GM18951 (cell line): ENCODE data around the gene TOMM6.

ENCODE experiments used
- POLR2A ChIP-seq: IDR thresholded peaks from 4 replicates; pipeline ENCODE4 v1.6.1; 2011; ENCODE audit warnings: mild to moderate bottlenecking; ENCODE audit not compliant: insufficient read length, insufficient read depth; ENCODE audit errors: extremely low read depth
- in situ Hi-C: fragments of 300-500 bp; cut with MboI; formaldehyde crosslinking; loops from one replicate; pipeline ENCODE4 v1.12.0; 2022; ENCODE audit warnings: low sequenced_read_pairs, mixed read lengths, inconsistent platforms; ENCODE audit not compliant: unreplicated experiment

TOMM6 gene

GRCh38 chr6:41770381-41771057 lies 17.0 kb upstream of the TOMM6 start:
- in situ Hi-C loops: no loop called here
- no peak for TF ChIP-seq POLR2A

DNA sequence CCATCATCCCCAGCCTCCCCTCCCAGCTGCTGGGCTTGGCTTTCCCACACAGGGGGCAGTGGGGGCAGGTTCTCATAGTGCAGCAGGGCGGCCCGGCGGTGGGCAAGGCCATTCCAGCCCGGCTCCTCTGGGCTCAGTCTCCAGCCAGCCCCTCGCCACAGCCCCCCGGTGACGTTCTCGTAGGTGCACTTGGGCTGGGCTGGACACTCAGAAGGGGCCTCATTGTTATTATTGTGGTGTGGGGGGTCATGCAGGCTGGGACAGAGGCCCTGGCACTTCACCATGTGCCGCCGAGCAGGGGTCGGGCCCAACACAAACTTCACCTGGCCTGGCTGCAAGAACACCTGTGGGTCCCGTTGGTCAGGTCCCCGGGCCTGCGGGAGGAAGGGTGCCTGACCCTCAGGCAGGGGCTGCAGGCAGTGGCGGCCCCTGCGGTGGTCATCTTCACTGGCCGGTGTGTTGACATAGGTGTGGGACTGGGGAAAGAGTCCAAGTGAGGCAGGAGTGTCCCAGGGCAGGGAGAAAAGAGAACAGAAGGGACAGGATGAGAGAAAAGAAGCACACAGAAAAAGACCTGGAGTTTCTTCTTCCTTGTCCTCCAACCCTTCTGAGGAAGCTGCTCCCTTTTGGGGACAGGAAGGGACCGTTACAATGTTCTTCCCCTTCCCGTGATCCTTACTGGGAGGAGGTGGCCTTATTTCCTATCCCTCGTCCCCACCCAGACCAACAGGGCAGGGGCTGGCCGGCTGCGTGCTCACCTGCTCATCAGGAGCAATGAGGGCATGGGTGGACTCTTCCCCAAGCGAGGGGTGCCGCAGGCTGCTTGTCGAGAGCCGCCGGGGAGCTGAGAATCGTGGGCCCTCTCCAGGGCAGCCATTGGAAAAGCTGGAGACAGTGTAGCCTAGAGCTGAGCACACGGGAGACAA lies 16.2 kb upstream of the TOMM6 start:
- in situ Hi-C loops: no loop called here

DNA sequence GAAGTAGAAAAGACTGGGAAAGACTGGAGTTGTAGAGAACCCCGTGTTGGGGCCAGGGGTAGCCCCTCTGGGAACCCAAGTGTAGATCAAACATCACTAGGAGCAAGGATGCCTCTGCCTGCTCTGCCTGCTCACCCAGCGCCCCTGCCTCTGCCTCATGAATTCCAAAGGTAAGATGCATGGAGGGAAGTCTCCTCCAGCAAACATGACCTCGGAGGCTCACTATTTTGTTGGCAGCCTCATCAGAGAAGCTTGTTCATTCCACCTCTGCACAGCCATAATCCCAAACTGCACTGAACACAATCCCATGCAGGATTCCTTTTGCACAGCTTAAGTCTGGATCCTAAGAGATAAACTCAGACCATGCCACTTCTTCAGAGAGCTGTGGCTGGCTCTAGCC lies 12.7 kb upstream of the TOMM6 start:
- no peak for TF ChIP-seq POLR2A
- in situ Hi-C loops: no loop called here

More for the DNA sequence above, 16.2 kb upstream of the TOMM6 start:
- TF ChIP-seq POLR2A: no peak

DNA sequence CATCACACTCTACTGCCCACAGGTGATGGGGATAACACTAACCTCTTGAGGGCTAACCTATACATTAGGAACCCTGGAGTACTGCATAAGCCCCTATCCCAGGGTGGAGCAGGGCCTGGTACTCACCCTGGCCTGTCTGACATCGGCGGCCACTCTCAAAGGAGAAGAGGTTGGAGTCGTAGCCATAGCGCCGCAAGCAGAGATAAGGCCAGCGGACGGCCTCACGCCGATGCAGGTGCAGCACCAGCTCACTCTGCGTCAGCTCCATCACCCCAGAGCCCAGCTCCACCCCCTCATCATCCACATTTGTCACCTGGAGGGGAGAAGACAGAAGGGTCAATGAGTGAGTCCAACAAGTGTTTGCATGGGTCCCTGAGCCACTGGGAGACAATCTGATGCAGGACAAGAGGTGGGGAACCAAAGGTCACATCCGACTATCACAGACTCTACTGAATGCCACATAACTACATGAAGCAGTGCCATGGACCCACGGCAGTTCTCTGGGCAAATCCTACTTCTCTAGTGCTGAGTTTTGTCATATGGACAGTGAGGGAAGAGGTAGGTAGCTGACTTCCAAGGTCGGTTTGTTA lies 12.1 kb upstream of the TOMM6 start:
- no peak for TF ChIP-seq POLR2A
- in situ Hi-C loops: no loop called here

DNA sequence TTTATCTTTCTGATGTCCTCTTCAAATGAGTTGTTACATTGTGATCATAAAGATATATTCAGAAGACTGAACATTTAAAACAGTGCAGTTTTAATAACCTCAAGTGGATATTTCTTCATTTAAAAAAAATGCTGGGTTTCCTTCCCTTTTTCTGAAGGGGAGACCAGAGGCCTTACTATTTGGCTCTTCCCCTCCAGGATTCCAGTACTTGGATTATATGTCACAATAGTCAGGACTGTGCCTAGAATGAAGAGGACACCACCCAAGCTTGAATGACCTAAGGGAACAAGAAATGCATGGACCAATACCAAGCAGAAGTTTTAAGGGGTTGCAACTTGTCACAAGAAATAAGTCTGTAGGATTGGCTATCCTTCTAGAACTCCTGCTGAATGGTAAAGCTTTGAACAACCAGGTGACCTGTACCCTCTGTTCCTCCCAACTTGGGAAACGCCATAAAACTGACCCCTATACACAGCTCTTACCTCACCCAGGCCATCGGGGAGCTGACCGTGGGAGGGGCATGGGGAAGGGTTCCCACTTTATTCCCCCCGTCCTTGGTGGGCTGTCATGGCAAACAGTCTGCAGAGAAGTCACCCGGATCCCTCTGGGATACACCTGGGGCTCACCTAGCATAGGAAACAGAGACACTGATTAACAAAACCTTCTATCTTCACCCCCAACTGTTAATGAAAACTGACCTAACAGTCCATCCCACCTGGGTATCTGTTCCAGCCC lies 9.8 kb upstream of the TOMM6 start:
- no peak for TF ChIP-seq POLR2A
- in situ Hi-C loops: no loop called here

DNA sequence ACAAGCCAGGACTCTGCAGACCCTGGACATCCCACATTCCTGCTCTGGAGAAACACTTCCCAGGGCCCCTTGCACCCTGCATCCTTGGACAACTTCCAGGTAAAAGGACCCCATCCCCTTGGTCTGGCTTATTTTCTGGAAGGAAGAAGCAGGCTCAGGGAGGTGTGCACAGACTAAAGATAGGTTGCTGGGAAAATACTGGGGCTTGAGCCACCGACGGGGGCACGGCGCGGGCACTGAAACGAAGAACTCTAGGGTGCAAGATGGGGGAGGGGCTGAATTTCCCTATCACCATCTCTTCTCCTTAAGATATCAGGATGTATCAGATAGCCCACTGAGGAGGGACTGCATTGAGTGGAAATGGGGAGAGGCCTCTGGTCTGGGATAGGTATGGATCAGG lies 8.6 kb upstream of the TOMM6 start:
- TF ChIP-seq POLR2A: no peak
- in situ Hi-C loops: no loop called here

DNA sequence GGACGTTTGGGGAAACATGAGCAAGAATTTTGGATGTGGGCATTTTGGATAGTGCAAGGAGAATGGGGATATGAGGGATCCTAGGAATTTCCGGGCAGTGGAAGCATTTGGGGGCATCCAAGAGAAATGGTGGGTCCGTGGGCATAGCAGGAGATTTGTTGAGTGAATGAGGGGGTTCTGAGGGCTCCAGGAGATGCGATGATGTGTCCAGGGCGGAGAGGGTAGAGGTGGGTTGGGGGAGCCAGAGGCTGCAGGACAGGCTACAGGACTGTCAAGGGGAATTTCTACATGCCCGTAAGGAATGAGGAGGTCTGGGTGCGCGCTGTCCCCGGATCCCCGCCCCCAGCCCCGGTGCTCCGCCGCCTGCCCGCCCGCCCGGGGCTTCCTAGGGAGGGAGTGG lies 8.2 kb upstream of the TOMM6 start:
- no peak for TF ChIP-seq POLR2A
- in situ Hi-C loops: no loop called here

- in situ Hi-C loops: no loop called here
- TF ChIP-seq POLR2A: peak; percentile 64
These were observed 7.5 kb upstream of the TOMM6 start, which contains the start of gene FRS3 for GRCh38 chr6:41779788-41780550. TSS of gene FRS3 (minus strand) at chr6:41779900. CDS start at chr6:41776987, 2,913 bp downstream.

DNA sequence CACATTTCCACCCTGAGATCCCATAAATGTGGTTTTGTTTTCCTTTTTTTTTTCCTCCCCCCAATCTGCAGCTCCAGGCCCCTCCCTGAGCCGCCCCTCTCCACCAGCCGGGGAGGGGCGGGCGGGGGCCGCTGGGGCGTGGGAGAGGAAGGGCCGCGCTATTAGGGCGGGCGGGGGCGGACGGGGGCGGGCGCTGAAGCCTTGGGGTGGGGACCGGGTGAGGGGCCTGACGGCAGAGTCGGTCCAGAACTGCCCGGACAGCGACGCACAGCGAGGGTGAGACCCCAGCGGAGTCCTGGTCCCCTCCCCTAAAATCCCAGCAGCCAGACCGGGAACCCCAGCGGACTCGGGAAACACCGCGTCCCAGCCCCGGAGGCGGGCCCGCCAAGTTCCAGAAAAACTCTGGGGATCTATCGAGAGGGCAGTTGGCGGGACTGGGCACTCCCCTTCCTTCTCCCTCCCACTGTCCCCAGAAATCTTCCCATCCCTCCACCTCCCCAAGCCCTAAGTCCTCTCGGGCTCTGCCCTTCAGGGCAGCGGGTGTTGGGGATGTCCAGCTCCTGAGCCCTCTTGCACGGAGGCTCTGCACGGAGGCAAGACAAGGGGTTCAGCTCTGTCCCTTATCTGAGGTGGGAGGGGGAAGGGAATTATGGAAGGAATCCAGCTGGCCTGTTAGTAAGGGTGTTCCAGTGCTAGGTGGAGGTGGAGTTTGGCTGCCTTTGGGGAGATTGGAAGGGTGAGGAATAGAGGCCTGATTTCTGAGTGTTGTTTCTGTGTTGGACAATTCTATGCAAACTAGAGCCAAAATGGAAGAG lies 6.7 kb upstream of the TOMM6 start, which contains the start of gene PRICKLE4:
TSS of gene PRICKLE4 (plus strand) at position 232 of the 815 bp plus-strand sequence. CDS start 2,692 bp downstream, outside the sequence.
- no peak for TF ChIP-seq POLR2A
- in situ Hi-C loops: no loop called here

GRCh38 chr6:41781366-41781730 lies 6.1 kb upstream of the TOMM6 start:
- in situ Hi-C loops: no loop called here
- TF ChIP-seq POLR2A: no peak

DNA sequence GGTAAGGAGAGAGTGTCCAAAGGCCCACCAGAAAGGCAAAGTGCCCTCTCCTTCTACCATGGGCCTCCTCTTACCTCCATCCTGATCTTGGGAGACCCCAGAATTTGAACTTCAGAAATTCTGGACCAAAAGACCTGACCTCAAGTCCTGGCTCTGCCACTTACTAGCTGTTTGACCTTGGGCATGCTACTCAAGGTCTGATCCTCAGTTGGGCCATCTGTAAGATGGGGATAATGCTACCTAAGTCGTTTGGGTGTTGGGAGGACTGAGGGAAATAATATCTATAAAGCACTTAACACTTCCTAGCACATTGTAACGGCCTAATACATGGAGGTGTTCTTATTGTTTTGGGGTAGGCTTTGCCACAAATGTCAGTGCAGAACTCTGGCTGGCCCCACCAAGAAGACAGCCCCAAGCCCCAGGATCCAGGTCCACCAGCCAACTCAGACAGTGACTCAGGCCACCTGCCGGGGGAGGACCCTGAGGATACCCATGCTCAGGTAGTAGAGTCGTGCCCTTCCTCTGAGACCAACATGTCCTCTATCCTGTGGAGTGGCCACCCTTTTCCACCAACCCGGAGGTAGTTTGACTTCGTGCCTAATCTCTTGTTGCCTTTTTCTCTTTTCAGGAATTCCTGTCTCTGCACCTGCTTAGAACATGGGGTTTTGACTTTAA lies 4.3 kb upstream of the TOMM6 start:
- in situ Hi-C loops: no loop called here
- TF ChIP-seq POLR2A: no peak
